Activated naive CD4-positive, alpha-beta T cell treated with anti-CD3 and anti-CD28 coated beads, Interleukin-2, amount 10 ng/mL, durations not matched to agents 7 days and 5 days (primary cell): ENCODE data around the gene IQCE.

Source experiments
- CTCF ChIA-PET: fragments of 350-600 bp; sonication (Branson Sonifier 250); formaldehyde crosslinking; loops from one replicate; lab custom pipeline; 2021; ENCODE audit warnings: antibody characterized with exemption; lab: Charles Lee
- DNase-seq: peaks from one replicate; pipeline ENCODE4 v3.0.0-alpha.2; 2020
- H3K27ac Mint-ChIP-seq: one replicate; pipeline ENCODE4 v1.8.0; 2021; ENCODE audit warnings: mild to moderate bottlenecking, moderate library complexity, mixed read lengths
- H3K27me3 Mint-ChIP-seq: one replicate; pipeline ENCODE4 v1.8.0; 2021; ENCODE audit warnings: mild to moderate bottlenecking, mixed read lengths
- H3K36me3 Mint-ChIP-seq: one replicate; pipeline ENCODE4 v1.8.0; 2021; ENCODE audit warnings: mixed read lengths
- H3K4me1 Mint-ChIP-seq: one replicate; pipeline ENCODE4 v1.8.0; 2021; ENCODE audit warnings: mixed read lengths
- H3K4me3 Mint-ChIP-seq: one replicate; pipeline ENCODE4 v1.8.0; 2021; ENCODE audit warnings: mild to moderate bottlenecking, moderate library complexity, mixed read lengths
- H3K9me3 Mint-ChIP-seq: one replicate; pipeline ENCODE4 v1.8.0; 2021; ENCODE audit warnings: mixed read lengths

Gene IQCE

GRCh38 chr7:2649139-2649838, 90.5 kb downstream of the IQCE start:
- no peaks in the 10 kb centered on the region for H3K9me3 Mint-ChIP-seq
- peaks cover 15% of the 10 kb centered on the region for H3K4me1 Mint-ChIP-seq
- no peak overlapping the region for H3K4me3 Mint-ChIP-seq
- no peaks in the 10 kb centered on the region for H3K36me3 Mint-ChIP-seq
- no peak overlapping the region for H3K27ac Mint-ChIP-seq
- no peaks in the 10 kb centered on the region for H3K27me3 Mint-ChIP-seq
- DNase-seq, result no peak
- CTCF ChIA-PET, result no interaction called here

- Mint-ChIP-seq H3K4me1 (peaks cover 8% of the 10 kb centered on the region), H3K27ac (no peak overlapping the region), H3K9me3 (no peaks in the 10 kb centered on the region), H3K36me3 (no peaks in the 10 kb centered on the region), H3K4me3 (no peak overlapping the region), H3K27me3 (no peaks in the 10 kb centered on the region)
- CTCF ChIA-PET, result interaction anchor here (1.2 kb wide), 1 partner anchor 60 kb away, joined by 4 read pairs; no protein-coding TSS in a partner anchor
- DNase-seq, result no peak
Observed at GRCh38 chr7:2649991-2650390, 91.2 kb downstream of the IQCE start.

GRCh38 chr7:2650451-2650850, 91.7 kb downstream of the IQCE start:
- Mint-ChIP-seq H3K27me3 (no peaks in the 10 kb centered on the region), H3K4me1 (peaks cover 4% of the 10 kb centered on the region), H3K9me3 (no peaks in the 10 kb centered on the region), H3K36me3 (no peaks in the 10 kb centered on the region), H3K27ac (no peak overlapping the region), H3K4me3 (no peak overlapping the region)
- CTCF ChIA-PET, result interaction anchor here (1.2 kb wide), 1 partner anchor 59 kb away, joined by 4 read pairs; no protein-coding TSS in a partner anchor
- DNase-seq, result no peak

DNA sequence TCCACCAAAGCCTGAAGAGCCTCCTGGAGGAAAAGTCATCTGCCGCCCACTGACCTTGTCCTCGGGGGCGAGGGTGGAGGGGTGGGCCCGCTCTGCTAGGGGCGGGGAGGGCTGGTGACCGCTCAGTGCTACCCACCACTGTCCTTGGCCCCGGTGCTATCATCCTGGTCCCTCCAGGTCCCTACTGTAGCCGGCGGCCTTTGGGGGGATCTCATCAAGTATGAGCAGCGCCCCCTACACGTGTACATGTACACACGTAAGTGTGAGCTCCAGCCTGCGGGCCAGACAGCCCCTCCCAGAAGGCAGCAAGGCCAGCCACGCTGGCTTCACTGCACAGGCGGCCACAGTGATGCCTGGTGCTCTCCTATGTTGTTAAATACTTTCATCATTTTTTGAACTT, 92.6 kb downstream of the IQCE start:
- DNase-seq, result no peak
- H3K27me3 Mint-ChIP-seq, result no peaks in the 10 kb centered on the region

GRCh38 chr7:2651847-2652735, 93.3 kb downstream of the IQCE start:
- H3K9me3 Mint-ChIP-seq, result no peaks in the 10 kb centered on the region

More for the DNA sequence above, 92.6 kb downstream of the IQCE start:
- no peak overlapping the region for H3K4me3 Mint-ChIP-seq
- no peaks in the 10 kb centered on the region for H3K36me3 Mint-ChIP-seq
- no peaks in the 10 kb centered on the region for H3K9me3 Mint-ChIP-seq
- H3K27ac Mint-ChIP-seq, result no peak overlapping the region
- CTCF ChIA-PET, result interaction anchor here (1.2 kb wide), 1 partner anchor 58 kb away, joined by 4 read pairs; no protein-coding TSS in a partner anchor
- no peaks in the 10 kb centered on the region for H3K4me1 Mint-ChIP-seq

GRCh38 chr7:2652736-2653060, 93.9 kb downstream of the IQCE start:
- H3K36me3 Mint-ChIP-seq, result no peaks in the 10 kb centered on the region
- no peak overlapping the region for H3K4me3 Mint-ChIP-seq
- H3K27ac Mint-ChIP-seq, result no peak overlapping the region
- DNase-seq, result no peak
- H3K9me3 Mint-ChIP-seq, result no peaks in the 10 kb centered on the region
- H3K27me3 Mint-ChIP-seq, result no peaks in the 10 kb centered on the region
- CTCF ChIA-PET, result interaction anchor here (1.0 kb wide), 1 partner anchor 201 kb away, joined by 4 read pairs; no protein-coding TSS in a partner anchor
- no peaks in the 10 kb centered on the region for H3K4me1 Mint-ChIP-seq

More at GRCh38 chr7:2651847-2652735, 93.3 kb downstream of the IQCE start:
- CTCF ChIA-PET, result no interaction called here
- no peaks in the 10 kb centered on the region for H3K4me1 Mint-ChIP-seq
- no peak overlapping the region for H3K27ac Mint-ChIP-seq
- H3K27me3 Mint-ChIP-seq, result no peaks in the 10 kb centered on the region
- no peak for DNase-seq
- H3K36me3 Mint-ChIP-seq, result no peaks in the 10 kb centered on the region
- H3K4me3 Mint-ChIP-seq, result no peak overlapping the region

DNA sequence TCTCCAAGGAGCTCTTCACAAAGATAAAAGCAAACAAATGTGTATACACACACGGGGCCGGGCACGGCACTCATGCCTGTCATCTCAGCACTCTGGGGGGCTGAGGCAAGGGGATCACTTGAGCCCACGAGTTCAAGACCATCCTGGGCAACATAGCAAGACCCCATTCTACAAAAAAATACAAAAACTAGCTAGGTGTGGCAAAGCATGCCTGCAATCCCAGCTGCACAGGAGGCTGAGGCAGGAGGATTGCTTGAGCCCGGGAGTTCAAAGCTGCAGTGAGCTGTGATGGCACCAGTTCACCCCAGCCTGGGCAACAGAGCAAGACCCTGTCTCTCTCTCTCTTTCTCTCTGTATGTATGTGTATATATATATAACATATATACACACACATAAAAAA, 95.3 kb downstream of the IQCE start:
- CTCF ChIA-PET, result interaction anchor here (0.8 to 1.7 kb wide), 3 partner anchors 17 to 45 kb away, joined by 3 to 6 read pairs (median 3); no protein-coding TSS in a partner anchor
- Mint-ChIP-seq H3K4me1 (no peaks in the 10 kb centered on the region), H3K36me3 (no peaks in the 10 kb centered on the region), H3K27me3 (no peaks in the 10 kb centered on the region), H3K27ac (no peak overlapping the region), H3K9me3 (no peaks in the 10 kb centered on the region), H3K4me3 (no peak overlapping the region)
- no peak for DNase-seq

DNA sequence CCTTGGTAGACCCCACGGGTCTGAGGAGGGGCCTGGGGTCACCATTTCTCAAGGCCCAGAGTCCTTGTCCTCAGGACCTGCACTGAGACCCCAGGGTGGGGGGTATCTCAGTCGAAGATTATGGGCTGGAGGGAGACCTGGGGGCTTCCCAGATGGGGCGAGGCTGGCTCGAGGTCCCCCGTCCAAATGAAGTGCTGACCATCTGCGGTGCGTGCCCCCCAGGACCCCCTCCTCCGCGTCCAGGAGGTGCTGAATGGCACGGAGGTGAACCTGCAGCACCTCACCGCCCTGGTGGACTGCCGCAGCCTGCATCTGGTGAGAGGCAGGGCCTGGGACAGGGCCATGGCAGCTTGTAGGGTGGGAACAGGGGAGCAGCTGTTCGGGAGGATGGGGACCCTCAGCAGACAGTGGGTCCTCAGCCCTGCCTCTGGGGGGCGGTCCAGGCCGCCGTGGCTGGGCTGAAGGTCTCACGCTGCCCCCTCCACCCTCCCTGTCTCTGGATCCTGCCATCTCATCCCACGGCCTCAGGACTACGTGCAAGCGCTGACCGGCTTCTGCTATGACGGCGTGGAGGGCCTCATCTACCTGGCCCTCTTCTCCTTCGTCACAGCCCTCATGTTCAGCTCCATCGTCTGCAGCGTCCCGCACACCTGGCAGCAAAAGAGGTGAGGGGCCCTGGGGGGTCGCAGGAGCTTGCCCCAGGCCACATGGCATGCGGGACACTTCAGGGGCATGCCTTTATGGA, 97.3 kb downstream of the IQCE start:
- H3K9me3 Mint-ChIP-seq, result no peaks in the 10 kb centered on the region
- CTCF ChIA-PET, result interaction anchor here (2.6 kb wide), 1 partner anchor 54 kb away, joined by 7 read pairs; no protein-coding TSS in a partner anchor
- no peaks in the 10 kb centered on the region for H3K27me3 Mint-ChIP-seq
- no peak overlapping the region for H3K4me3 Mint-ChIP-seq
- no peak overlapping the region for H3K27ac Mint-ChIP-seq
- H3K36me3 Mint-ChIP-seq, result no peaks in the 10 kb centered on the region
- H3K4me1 Mint-ChIP-seq, result no peaks in the 10 kb centered on the region
- DNase-seq, result no peak

DNA sequence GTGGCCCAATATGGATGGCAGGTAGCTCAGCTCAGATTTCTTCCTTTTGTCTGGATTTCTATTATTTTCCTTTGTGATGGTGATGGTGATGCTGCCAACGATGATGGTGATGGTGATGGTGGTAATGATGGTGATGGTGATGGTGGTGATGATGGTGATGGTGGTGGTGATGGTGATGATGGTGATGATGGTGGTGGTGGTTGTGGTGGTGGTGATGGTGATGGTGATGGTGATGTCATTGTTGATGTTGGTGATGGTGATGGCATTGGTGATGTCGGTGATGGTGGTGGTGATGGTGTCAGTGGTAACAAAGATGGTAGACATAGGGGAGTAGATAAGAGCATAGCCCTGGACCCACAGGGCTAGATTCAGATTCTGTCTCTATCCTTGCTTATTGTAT, 98.4 kb downstream of the IQCE start:
- CTCF ChIA-PET, result interaction anchor here (2.6 kb wide), 1 partner anchor 52 kb away, joined by 7 read pairs; no protein-coding TSS in a partner anchor
- Mint-ChIP-seq H3K4me1 (no peaks in the 10 kb centered on the region), H3K27ac (no peak overlapping the region), H3K4me3 (no peak overlapping the region), H3K27me3 (no peaks in the 10 kb centered on the region), H3K9me3 (no peaks in the 10 kb centered on the region), H3K36me3 (no peaks in the 10 kb centered on the region)
- no peak for DNase-seq

GRCh38 chr7:2657920-2658671, 99.3 kb downstream of the IQCE start:
- no peak overlapping the region for H3K27ac Mint-ChIP-seq
- DNase-seq, result no peak
- H3K27me3 Mint-ChIP-seq, result no peaks in the 10 kb centered on the region
- no peaks in the 10 kb centered on the region for H3K36me3 Mint-ChIP-seq
- no peak overlapping the region for H3K4me3 Mint-ChIP-seq
- CTCF ChIA-PET, result interaction anchor here (1.2 to 2.6 kb wide), 2 partner anchors 13 to 52 kb away, joined by 3 to 7 read pairs; no protein-coding TSS in a partner anchor
- no peaks in the 10 kb centered on the region for H3K9me3 Mint-ChIP-seq
- no peaks in the 10 kb centered on the region for H3K4me1 Mint-ChIP-seq

DNA sequence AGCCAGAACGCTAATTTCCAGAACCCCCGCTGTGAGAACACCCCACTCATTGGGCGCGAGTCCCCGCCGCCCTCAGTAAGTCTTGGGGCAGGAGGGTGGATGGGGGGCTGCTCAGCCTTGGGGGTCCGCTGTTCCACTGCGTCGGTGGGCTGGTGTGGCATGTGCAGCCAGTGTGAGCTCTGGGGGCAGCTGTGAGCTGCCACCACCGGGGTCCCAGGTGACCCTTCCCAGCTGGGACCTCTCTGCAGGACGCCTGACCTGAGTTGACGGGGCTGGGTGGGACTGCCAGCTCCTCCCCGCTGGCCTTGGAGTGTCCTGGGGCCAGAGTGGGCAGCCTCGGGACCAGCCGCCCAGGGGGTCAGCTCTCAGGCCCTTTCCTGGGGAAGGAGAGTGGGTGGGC, 100.2 kb downstream of the IQCE start:
- H3K4me1 Mint-ChIP-seq, result no peaks in the 10 kb centered on the region
- CTCF ChIA-PET, result interaction anchor here (1.2 to 1.5 kb wide), 2 partner anchors 12 to 51 kb away, joined by 3 to 4 read pairs; no protein-coding TSS in a partner anchor
- H3K36me3 Mint-ChIP-seq, result no peaks in the 10 kb centered on the region
- H3K4me3 Mint-ChIP-seq, result no peak overlapping the region
- no peaks in the 10 kb centered on the region for H3K27me3 Mint-ChIP-seq
- no peaks in the 10 kb centered on the region for H3K9me3 Mint-ChIP-seq
- no peak for DNase-seq
- H3K27ac Mint-ChIP-seq, result no peak overlapping the region

GRCh38 chr7:2659556-2660358, 101.0 kb downstream of the IQCE start:
- no peak for DNase-seq
- H3K27me3 Mint-ChIP-seq, result no peaks in the 10 kb centered on the region

More at GRCh38 chr7:2659556-2660358, 101.0 kb downstream of the IQCE start:
- Mint-ChIP-seq H3K9me3 (no peaks in the 10 kb centered on the region), H3K4me3 (no peak overlapping the region), H3K4me1 (no peaks in the 10 kb centered on the region), H3K27ac (no peak overlapping the region), H3K36me3 (no peaks in the 10 kb centered on the region)
- CTCF ChIA-PET, result interaction anchor here (0.8 to 1.5 kb wide), 2 partner anchors 50 to 195 kb away, joined by 3 to 4 read pairs; no protein-coding TSS in a partner anchor
